ENCODE data around the gene SLCO3A1. TPM values are rescaled to one million over a fixed set of nuclear protein-coding genes. Genes with fewer than 3 reads are reported as not detected.

The SLCO3A1 gene
- total RNA-seq, 1 experiment from 2014 or later, result 37.8 TPM

DNA sequence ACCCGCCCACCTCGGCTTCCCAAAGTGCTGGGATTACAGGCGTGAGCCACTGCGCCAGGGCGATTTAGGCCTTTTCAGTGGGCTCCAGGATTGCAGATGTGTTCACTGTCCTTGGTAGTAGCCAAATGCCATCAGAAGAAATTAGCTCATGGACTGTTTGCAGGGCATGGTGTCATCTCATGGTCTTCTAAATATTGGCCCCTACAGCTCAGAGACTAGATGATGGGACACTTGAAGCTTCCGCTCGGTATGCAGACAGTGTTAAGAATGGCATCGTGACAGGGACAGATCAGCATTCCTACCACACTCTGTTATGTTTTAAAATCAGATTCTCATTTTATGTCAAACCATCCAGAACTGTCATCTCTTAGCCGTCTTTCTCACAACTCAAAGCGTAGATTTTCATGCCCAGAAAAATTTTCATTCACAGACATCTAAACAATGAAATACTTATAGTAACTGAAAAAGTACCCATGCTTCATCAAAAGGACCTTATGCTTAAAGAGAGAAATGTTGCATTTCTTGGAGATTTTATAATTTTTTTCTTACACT is 24.9 kb downstream of the SLCO3A1 start:
- no peaks in the 10 kb centered on the region for H3K9me2 ChIP-seq (ENCODE audit: insufficient read depth)
- no peak overlapping the region for H2AFZ ChIP-seq
- ChIA-PET CTCF (no interaction called here), POLR2A (ENCODE audit: unreplicated experiment) (no interaction called here)
- H3K9me3 ChIP-seq (ENCODE audit: insufficient read depth, low read depth), result no peaks in the 10 kb centered on the region
- peaks cover 39% of the 10 kb centered on the region for H3K79me2 ChIP-seq (ENCODE audit: low read depth)
- no peak overlapping the region for H3K4me3 ChIP-seq
- TF ChIP-seq, protein P1, sequence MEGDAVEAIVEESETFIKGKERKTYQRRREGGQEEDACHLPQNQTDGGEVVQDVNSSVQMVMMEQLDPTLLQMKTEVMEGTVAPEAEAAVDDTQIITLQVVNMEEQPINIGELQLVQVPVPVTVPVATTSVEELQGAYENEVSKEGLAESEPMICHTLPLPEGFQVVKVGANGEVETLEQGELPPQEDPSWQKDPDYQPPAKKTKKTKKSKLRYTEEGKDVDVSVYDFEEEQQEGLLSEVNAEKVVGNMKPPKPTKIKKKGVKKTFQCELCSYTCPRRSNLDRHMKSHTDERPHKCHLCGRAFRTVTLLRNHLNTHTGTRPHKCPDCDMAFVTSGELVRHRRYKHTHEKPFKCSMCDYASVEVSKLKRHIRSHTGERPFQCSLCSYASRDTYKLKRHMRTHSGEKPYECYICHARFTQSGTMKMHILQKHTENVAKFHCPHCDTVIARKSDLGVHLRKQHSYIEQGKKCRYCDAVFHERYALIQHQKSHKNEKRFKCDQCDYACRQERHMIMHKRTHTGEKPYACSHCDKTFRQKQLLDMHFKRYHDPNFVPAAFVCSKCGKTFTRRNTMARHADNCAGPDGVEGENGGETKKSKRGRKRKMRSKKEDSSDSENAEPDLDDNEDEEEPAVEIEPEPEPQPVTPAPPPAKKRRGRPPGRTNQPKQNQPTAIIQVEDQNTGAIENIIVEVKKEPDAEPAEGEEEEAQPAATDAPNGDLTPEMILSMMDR (conservative IDR thresholded peaks at IDR 0.05), result no peak
- TF ChIP-seq EZH2 (IDR thresholded peaks at IDR 0.05; ENCODE audit: low read depth), result no peak
- H3K4me1 ChIP-seq (replicated peaks; ENCODE audit: insufficient read depth), result no peaks in the 10 kb centered on the region
- H3K27ac ChIP-seq, result no peak overlapping the region
- BruUV-seq (replicated peaks), result no TSS peak
- no peaks in the 10 kb centered on the region for H3K36me3 ChIP-seq (ENCODE audit: low read depth)
- intact Hi-C loops (cut with micrococcal nuclease; ENCODE audit: unreplicated experiment), result no loop called here
- no peaks in the 10 kb centered on the region for H3F3A ChIP-seq (ENCODE audit: insufficient read depth, low read depth)
- no peaks in the 10 kb centered on the region for H4K20me1 ChIP-seq (ENCODE audit: insufficient read depth)
- H3K27me3 ChIP-seq (ENCODE audit: insufficient read depth, low read depth), result no peaks in the 10 kb centered on the region
- DNase-seq, result no peak
- no peak overlapping the region for H3K4me2 ChIP-seq

DNA sequence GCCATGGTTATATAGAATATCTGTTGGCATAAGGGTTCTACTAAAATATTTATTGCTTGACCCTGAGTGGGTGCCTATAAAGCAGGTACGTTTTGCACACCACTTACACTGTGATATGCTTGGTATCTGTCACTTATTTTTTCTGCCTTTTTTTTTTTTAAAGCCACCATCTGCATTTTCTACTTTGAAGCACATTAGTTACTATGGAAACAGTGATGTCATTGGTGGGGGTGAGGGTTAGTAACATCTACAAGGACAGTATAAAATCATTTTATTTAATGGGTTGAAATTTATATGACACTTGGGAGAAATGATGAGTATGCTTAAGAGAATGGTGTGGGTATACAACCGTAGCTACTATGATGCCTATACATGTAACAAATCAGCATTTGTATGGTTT is 25.6 kb downstream of the SLCO3A1 start:
- DNase-seq, result no peak
- Histone ChIP-seq H3K9me3 (ENCODE audit: insufficient read depth, low read depth) (no peaks in the 10 kb centered on the region), H3F3A (ENCODE audit: insufficient read depth, low read depth) (no peaks in the 10 kb centered on the region), H3K4me2 (no peak overlapping the region), H3K79me2 (ENCODE audit: low read depth) (peaks cover 40% of the 10 kb centered on the region), H3K9me2 (ENCODE audit: insufficient read depth) (no peaks in the 10 kb centered on the region), H3K36me3 (ENCODE audit: low read depth) (no peaks in the 10 kb centered on the region), H4K20me1 (ENCODE audit: insufficient read depth) (0 out of 2 replicates have a peak, but pooled peaks cover 4% of the 10 kb centered on the region), H3K27me3 (ENCODE audit: insufficient read depth, low read depth) (no peaks in the 10 kb centered on the region), H3K27ac (no peak overlapping the region), H3K4me1 (replicated peaks; ENCODE audit: insufficient read depth) (no peaks in the 10 kb centered on the region), H2AFZ (no peak overlapping the region), H3K4me3 (no peak overlapping the region)
- TF ChIP-seq, protein P1 (conservative IDR thresholded peaks at IDR 0.05), result no peak
- TF ChIP-seq EZH2 (IDR thresholded peaks at IDR 0.05; ENCODE audit: low read depth), result no peak
- intact Hi-C loops (cut with micrococcal nuclease; ENCODE audit: unreplicated experiment), result no loop called here
- ChIA-PET POLR2A (ENCODE audit: unreplicated experiment) (no interaction called here), CTCF (no interaction called here)
- no TSS peak for BruUV-seq (replicated peaks)

- H3K4me3 ChIP-seq, result no peak overlapping the region
- H3K4me1 ChIP-seq (replicated peaks; ENCODE audit: insufficient read depth), result no peaks in the 10 kb centered on the region
- peaks cover 29% of the 10 kb centered on the region for H3K79me2 ChIP-seq (ENCODE audit: low read depth)
- no peak for DNase-seq
- no peaks in the 10 kb centered on the region for H3K27me3 ChIP-seq (ENCODE audit: insufficient read depth, low read depth)
- no TSS peak for BruUV-seq (replicated peaks)
- H3F3A ChIP-seq (ENCODE audit: insufficient read depth, low read depth), result no peaks in the 10 kb centered on the region
- no peaks in the 10 kb centered on the region for H3K9me2 ChIP-seq (ENCODE audit: insufficient read depth)
- no peak overlapping the region for H3K27ac ChIP-seq
- intact Hi-C loops (cut with micrococcal nuclease; ENCODE audit: unreplicated experiment), result no loop called here
- no peak overlapping the region for H2AFZ ChIP-seq
- H3K9me3 ChIP-seq (ENCODE audit: insufficient read depth, low read depth), result no peaks in the 10 kb centered on the region
- H4K20me1 ChIP-seq (ENCODE audit: insufficient read depth), result 0 out of 2 replicates have a peak, but pooled peaks cover 4% of the 10 kb centered on the region
- H3K36me3 ChIP-seq (ENCODE audit: low read depth), result no peaks in the 10 kb centered on the region
- ChIA-PET POLR2A (ENCODE audit: unreplicated experiment) (no interaction called here), CTCF (no interaction called here)
- H3K4me2 ChIP-seq, result no peak overlapping the region
- TF ChIP-seq, protein P1 (conservative IDR thresholded peaks at IDR 0.05), result no peak
- TF ChIP-seq EZH2 (IDR thresholded peaks at IDR 0.05; ENCODE audit: low read depth), result no peak
Observed at GRCh38 chr15:91880373-91880772, 26.9 kb downstream of the SLCO3A1 start.

All from PC-9 (cell line).